Effector memory CD8-positive, alpha-beta T cell (primary cell): ENCODE measurements around the gene DZIP1L.
"Not testable (repeated sequence)": the region's sequence is repeated elsewhere in the genome, so short reads cannot be mapped to it uniquely, and the experiment has no call there.

Experiments
- ATAC-seq: fragments of 150-1000 bp; cut with Tn5 transposase; replicated peaks from 2 replicates; pipeline ENCODE4 v1.10.0; 2021; ENCODE audit warnings: mild to moderate bottlenecking, moderate library complexity
- DNase-seq, 3 experiments: peaks; one replicate each; pipeline ENCODE4 v3.0.0; 2021
- H3K27ac Mint-ChIP-seq, 2 donors: one replicate each; pipeline ENCODE4 v1.8.0; 2022; ENCODE audit warnings: mild to moderate bottlenecking in 2 of 2, mixed read lengths in 2 of 2, moderate library complexity in 2 of 2
- H3K27me3 Mint-ChIP-seq, 2 donors: one replicate each; pipeline ENCODE4 v1.8.0; 2022; ENCODE audit warnings: mixed read lengths in 2 of 2
- H3K36me3 Mint-ChIP-seq: one replicate; pipeline ENCODE4 v1.8.0; 2022; ENCODE audit warnings: mild to moderate bottlenecking, moderate library complexity, mixed read lengths; ENCODE audit not compliant: insufficient read depth
- H3K4me1 Mint-ChIP-seq, 2 donors: one replicate each; pipeline ENCODE4 v1.8.0; 2022; ENCODE audit warnings: low read depth in 2 of 2, mixed read lengths in 2 of 2
- H3K4me3 Mint-ChIP-seq, 2 donors: one replicate each; pipeline ENCODE4 v1.8.0; 2022; ENCODE audit warnings: mild to moderate bottlenecking in 2 of 2, mixed read lengths in 2 of 2, moderate library complexity in 2 of 2
- H3K9me3 Mint-ChIP-seq, 2 donors: one replicate each; pipeline ENCODE4 v1.8.0; 2022; ENCODE audit warnings: mixed read lengths in 2 of 2

Gene DZIP1L

DNA sequence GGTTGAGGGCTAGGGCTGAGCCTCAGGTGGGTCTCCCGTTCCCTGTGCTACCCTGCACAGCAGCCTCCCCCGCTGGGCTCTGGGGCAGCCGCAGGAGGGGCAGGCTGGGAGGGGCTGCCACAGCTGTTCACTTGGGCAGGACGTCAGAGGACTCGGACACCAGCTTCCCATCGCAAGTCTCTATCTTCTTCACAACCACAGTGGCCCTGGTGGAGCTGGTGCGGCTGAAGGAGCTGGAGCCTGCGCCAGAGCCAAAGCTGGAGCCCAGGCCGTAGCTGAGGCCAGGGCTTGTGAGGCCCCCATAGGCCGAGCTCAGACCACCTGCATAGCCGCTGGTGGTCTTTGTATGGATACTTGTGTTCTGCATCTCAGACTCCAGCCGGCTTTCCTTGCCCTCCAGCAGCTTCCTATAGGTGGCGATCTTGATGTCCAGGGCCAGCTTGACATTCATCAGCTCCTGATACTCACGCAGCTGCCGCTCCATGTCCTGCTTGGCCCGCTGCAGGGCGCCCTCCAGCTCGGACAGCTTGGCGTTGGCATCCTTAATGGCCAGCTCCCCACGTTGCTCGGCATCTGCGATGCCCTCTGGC is 14.0 kb downstream of the DZIP1L start:
- H3K4me3 Mint-ChIP-seq, H3K4me1 Mint-ChIP-seq, ATAC-seq, H3K27ac Mint-ChIP-seq, H3K9me3 Mint-ChIP-seq, H3K36me3 Mint-ChIP-seq, DNase-seq: not testable (repeated sequence)
- peaks cover 7 to 16% of the 10 kb centered on the region in 2 donors for H3K27me3 Mint-ChIP-seq

DNA sequence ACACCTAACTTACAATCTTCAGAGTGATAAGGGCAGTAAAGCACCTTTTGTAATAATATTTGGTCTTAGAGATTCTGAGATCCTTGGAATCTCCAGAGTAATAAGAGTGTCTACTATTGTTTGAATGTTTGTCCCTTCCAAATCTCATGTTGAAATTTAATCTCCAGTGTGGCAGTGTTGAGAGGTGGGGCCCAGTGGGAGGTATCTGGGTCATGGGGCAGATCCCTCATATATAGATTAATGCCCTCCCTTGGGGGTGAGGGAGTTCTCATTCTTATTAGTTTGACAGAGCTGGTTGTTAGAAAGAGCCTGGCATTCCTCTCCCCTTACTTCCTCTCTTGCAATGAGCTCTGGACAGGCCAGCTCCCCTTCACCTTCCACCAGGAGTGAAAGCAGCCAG is 16.0 kb downstream of the DZIP1L start:
- H3K36me3 Mint-ChIP-seq, result no peaks in the 10 kb centered on the region
- H3K27me3 Mint-ChIP-seq, result peaks cover 13 to 24% of the 10 kb centered on the region in 2 donors
- no peak overlapping the region for H3K4me3 Mint-ChIP-seq
- ATAC-seq, result no peak
- no peak for DNase-seq
- H3K27ac Mint-ChIP-seq, result no peak overlapping the region
- no peaks in the 10 kb centered on the region for H3K4me1 Mint-ChIP-seq
- H3K9me3 Mint-ChIP-seq, result no peaks in the 10 kb centered on the region

DNA sequence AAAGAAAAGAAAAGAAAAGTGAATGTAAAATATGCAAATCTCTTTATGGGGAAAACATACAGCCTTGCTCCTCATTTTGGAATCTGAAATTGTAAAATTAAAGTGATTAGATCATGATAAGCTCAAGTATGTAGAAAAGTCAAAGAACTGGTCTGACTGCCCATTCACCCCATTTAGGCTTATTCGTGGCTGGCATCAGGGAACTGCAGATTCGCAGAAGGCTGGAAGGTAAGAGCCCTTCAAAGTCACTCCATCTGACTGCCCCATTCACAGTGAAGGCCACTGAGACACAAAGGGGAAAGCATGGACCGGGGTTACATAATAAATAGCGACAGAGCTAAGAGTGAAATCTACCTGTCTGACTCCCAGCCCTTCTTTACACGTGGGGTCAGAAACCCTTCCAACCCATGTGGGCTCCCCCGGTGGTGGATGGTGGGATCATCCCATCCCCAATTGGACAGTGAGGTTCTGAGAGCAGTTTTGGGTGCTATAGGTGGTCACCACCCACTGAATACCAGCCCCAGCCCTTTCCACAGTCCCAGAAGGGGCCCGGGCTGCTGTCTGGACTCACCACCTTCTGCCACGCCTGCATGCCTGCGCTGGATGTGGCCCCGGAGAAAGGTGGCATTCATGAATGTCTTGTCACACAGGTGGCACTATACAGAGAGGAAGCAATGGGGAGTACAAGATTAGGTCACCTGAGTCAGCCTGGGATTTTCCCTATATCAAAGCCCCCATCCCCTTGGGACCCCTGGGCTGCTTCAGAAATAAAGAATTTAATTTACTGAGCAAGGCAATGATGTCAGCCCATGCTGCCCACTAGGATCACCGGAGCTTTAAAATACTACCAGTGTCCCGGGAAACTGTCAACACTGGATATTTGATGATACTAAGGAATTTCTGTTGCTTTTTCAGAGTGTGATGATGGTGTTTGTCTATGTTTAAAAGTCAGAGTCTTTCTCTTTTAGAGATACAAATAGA is 17.9 kb downstream of the DZIP1L start:
- H3K27me3 Mint-ChIP-seq, result peaks cover 13 to 15% of the 10 kb centered on the region in 2 donors
- no peak for DNase-seq
- no peaks in the 10 kb centered on the region for H3K36me3 Mint-ChIP-seq
- H3K27ac Mint-ChIP-seq, result no peak overlapping the region
- H3K9me3 Mint-ChIP-seq, result no peaks in the 10 kb centered on the region
- no peaks in the 10 kb centered on the region for H3K4me1 Mint-ChIP-seq
- no peak overlapping the region for H3K4me3 Mint-ChIP-seq
- no peak for ATAC-seq

DNA sequence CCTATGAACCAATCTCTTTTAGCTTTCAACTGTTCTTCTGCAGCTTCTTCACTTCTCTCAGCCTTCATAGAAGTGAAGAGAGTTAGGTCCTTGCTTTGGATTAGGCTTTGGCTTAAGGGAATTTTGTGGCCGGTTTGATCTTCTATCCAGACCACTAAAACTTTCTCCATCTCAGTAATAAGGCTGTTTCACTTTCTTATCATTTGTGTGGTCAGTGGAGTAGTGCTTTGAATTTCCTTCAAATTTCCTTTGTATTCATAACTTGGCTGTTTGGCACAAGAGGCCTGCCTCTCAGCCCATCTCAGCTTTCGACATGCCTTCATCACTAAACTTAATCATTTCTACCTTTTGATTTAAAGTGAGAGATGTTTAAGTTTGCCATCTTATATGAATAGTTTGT is 21.7 kb downstream of the DZIP1L start:
- no peak for ATAC-seq
- H3K27me3 Mint-ChIP-seq, result peaks cover 13 to 28% of the 10 kb centered on the region in 2 donors

DNA sequence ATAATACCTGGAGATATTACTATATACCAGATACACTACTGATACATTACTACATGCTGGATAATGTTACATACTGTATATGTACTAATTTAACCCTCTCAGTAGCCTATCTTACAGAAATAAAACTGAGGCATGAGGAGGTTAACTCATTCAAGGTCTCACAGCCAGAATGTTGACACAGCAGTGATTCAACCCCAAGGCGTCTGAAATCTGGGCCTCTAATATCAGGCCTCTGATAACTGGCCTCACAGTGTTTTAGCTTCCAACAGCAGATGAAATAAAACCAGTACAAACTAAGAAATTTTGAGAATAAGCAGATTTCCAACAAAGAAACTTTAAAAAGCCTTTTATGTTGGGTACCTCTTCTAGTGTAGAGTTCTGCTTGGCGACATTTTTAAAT is 23.4 kb downstream of the DZIP1L start:
- Mint-ChIP-seq H3K27ac (no peak overlapping the region), H3K36me3 (no peaks in the 10 kb centered on the region), H3K4me3 (no peak overlapping the region), H3K9me3 (no peaks in the 10 kb centered on the region), H3K4me1 (no peaks in the 10 kb centered on the region), H3K27me3 (peaks cover 13 to 37% of the 10 kb centered on the region in 2 donors)
- DNase-seq, result no peak
- no peak for ATAC-seq

More for the DNA sequence above, 21.7 kb downstream of the DZIP1L start:
- Mint-ChIP-seq H3K9me3 (no peaks in the 10 kb centered on the region), H3K4me3 (no peak overlapping the region), H3K36me3 (no peaks in the 10 kb centered on the region), H3K27ac (no peak overlapping the region), H3K4me1 (no peaks in the 10 kb centered on the region)
- no peak for DNase-seq

DNA sequence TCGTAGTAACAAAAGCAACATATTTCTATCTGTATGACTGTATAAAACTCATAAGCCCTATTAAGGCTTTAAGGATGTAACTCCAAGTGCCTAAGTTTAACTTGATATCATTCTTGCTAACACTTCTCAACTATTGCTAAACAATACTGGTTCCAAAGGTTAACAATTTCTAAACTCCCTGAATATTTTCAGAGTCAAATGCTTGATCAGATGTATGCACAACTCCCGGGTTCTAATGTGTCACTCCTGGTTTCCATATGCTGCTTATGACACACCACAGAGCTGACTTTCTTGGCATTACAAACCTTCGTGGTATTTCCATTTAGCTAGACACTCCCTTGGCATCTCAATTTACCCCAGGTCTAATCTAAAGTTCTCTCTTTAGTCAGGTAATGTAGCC is 26.3 kb downstream of the DZIP1L start:
- H3K27ac Mint-ChIP-seq, result no peak overlapping the region
- peaks cover 7 to 35% of the 10 kb centered on the region in 2 donors for H3K27me3 Mint-ChIP-seq
- ATAC-seq, result no peak
- no peak overlapping the region for H3K4me3 Mint-ChIP-seq
- H3K4me1 Mint-ChIP-seq, result no peaks in the 10 kb centered on the region
- H3K36me3 Mint-ChIP-seq, result no peaks in the 10 kb centered on the region
- DNase-seq, result no peak
- H3K9me3 Mint-ChIP-seq, result no peaks in the 10 kb centered on the region

DNA sequence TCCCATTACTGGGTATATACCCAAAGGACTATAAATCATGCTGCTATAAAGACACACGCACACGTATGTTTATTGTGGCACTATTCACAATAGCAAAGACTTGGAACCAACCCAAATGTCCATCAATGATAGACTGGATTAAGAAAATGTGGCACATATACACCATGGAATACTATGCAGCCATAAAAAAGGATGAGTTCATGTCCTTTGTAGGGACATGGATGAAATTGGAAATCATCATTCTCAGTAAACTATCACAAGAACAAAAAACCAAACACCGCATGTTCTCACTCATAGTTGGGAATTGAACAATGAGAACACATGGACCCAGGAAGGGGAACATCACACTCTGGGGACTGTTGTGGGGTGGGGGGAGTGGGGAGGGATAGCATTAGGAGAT is 29.7 kb downstream of the DZIP1L start:
- peaks cover 8 to 10% of the 10 kb centered on the region in 2 donors for H3K4me1 Mint-ChIP-seq
- not testable (repeated sequence) for H3K36me3 Mint-ChIP-seq, H3K4me3 Mint-ChIP-seq, H3K27ac Mint-ChIP-seq, H3K9me3 Mint-ChIP-seq, DNase-seq, ATAC-seq
- peaks cover 12 to 55% of the 10 kb centered on the region in 2 donors for H3K27me3 Mint-ChIP-seq

DNA sequence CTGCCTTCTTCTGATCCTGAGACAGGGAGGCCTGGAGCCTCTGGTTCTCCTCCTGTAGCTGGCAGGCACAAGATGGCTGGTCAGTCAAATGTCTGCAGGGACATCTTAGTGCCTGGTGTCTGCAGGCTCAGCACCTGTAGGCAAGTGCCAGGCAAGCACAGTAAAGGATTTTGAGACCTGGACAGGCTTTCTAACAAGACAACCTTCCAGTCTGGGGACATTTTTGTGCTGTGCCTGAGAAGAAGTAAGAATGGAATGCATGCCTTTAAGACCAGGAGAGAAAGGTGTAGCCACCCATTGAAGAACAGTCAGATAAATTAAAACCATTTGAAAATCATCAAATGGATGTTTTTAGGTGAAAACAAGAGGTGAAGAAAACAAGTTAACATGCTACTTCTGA is 31.2 kb downstream of the DZIP1L start:
- no peaks in the 10 kb centered on the region for H3K36me3 Mint-ChIP-seq
- DNase-seq, result no peak
- H3K4me3 Mint-ChIP-seq, result no peak overlapping the region
- no peak overlapping the region for H3K27ac Mint-ChIP-seq
- H3K4me1 Mint-ChIP-seq, result peaks cover 8 to 10% of the 10 kb centered on the region in 2 donors
- H3K9me3 Mint-ChIP-seq, result no peaks in the 10 kb centered on the region
- no peak for ATAC-seq
- peaks cover 5 to 61% of the 10 kb centered on the region in 2 donors for H3K27me3 Mint-ChIP-seq

DNA sequence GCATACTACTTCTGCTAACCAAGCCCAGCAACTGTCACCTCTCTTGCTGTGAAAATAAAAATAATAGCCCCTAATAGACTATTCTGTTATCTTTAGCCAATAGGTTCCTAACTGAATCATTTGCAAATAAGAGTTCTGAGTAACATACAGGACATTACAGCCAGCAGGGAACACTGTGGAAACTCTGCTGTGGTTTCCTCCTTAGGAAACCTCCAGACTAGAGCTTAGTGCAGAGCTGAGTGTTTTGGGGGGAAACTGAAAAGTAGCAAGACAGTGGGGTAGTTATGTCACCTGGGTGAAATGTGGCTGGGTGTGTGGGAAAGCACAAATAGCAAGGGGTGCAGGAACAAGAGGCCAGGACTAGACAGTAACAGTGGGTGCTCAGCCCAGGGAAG is 32.4 kb downstream of the DZIP1L start:
- no peaks in the 10 kb centered on the region for H3K36me3 Mint-ChIP-seq
- peak overlapping the region in 1 of 2 donors; percentile 48 for H3K27ac Mint-ChIP-seq

DNA sequence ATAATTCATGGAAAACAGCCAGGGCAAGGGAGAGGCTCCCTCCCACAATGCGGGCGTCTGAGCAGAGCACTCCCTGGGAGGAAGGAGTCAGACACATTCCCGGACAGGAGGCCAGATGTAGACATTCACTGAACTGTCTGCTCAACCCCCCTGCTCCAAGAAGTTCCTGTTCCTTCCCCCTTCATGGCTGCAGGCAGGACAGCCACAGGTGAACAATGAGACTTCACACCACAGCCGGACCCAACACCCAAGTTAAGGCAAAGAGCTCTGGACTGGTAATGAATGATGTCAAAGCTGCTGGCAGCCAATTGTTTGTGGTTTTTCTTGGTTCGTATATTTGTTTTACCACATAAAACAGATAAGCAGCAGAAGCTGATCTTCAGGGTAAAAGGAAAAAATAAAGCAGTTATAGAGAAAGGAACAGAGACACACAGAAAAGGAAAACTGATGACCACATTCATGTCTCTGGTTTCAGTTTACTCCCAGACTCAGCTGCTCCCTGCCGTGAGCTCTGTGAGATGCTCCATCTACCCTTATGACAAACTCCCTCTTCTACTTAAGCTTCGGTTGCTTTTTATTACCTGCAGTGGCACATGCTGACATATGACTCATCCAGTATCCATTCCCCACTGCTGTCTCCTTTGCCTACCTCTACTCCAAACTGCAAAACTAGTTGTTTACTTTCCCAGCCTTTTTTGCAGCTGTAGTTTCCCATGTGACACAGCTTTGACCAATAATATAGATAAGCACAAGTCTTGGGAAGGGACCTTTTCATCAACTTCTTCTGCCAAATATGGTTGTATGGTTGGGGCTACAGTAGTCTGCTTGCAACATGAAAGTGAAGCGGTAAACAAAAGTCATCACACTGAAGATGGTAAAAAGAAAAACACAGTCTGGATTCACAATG is 33.1 kb downstream of the DZIP1L start:
- peaks cover 8 to 10% of the 10 kb centered on the region in 2 donors for H3K4me1 Mint-ChIP-seq
- H3K4me3 Mint-ChIP-seq, result peak overlapping the region in 1 of 2 donors; percentile 47
- no peaks in the 10 kb centered on the region for H3K9me3 Mint-ChIP-seq
- peaks cover 5 to 57% of the 10 kb centered on the region in 2 donors for H3K27me3 Mint-ChIP-seq
- H3K27ac Mint-ChIP-seq, result peak overlapping the region in 1 of 2 donors; percentile 48
- H3K36me3 Mint-ChIP-seq, result no peaks in the 10 kb centered on the region
- ATAC-seq (peak; percentile 19), DNase-seq (no peak)

More for the DNA sequence above, 32.4 kb downstream of the DZIP1L start:
- no peaks in the 10 kb centered on the region for H3K9me3 Mint-ChIP-seq
- DNase-seq (no peak), ATAC-seq (no peak)
- H3K4me3 Mint-ChIP-seq, result no peak overlapping the region
- peaks cover 5 to 51% of the 10 kb centered on the region in 2 donors for H3K27me3 Mint-ChIP-seq
- H3K4me1 Mint-ChIP-seq, result peaks cover 8 to 10% of the 10 kb centered on the region in 2 donors

DNA sequence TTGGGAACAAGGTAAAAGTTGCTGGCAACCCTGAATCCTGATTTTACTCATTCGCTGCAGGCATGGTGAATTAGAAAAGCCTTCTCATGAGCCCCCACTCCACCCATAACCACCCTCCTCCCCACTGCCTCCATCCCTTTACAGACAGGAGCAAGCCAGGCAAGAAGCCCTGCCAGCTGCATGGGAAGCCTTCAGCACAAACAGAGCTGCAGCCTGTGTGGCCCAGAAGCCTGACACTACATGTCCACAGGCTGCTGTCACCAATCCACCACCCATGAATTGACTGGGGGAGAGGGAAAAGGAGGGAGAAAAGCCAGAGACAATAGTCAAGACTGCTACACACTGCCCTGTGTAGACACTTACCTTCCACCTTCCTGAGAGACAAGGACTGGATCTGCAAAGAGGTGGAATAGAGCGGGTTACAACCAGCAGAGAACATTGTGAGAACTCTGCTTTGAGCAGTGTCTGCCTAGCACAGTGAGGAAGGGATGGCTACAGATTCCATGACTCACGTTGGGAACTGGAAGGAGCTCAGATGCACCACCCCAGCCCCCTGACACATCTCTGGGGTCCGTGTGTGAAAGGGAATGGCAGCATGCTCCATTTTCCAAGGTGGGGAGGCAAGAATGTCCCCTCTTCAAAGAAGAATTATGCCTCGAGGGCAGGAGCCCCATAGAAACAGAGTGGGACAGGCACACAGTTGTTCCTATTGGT is 33.9 kb downstream of the DZIP1L start:
- peaks cover 5 to 57% of the 10 kb centered on the region in 2 donors for H3K27me3 Mint-ChIP-seq
- ATAC-seq (no peak), DNase-seq (no peak)
- H3K9me3 Mint-ChIP-seq, result no peaks in the 10 kb centered on the region
- H3K4me1 Mint-ChIP-seq, result peaks cover 8 to 10% of the 10 kb centered on the region in 2 donors
- H3K36me3 Mint-ChIP-seq, result no peaks in the 10 kb centered on the region
- no peak overlapping the region for H3K4me3 Mint-ChIP-seq
- no peak overlapping the region for H3K27ac Mint-ChIP-seq

DNA sequence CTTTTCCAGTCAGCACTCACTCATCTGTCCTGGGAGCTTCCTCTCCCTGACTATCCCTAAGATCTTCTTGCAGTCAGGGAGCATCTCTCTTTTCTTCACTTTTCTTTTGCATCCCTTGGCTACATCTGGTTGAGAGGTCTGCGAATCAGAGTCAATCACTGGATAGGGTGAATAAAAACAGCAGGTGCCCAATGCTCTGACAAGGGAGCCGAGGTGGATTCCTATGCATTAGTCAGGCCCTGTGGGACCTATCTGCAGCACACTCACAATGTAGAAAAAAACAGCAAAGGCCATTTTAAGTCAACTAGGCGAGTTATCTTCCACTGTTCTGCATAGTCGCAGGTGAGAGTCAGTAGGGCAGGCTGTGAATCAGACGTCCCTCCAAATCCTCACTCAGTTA is 35.5 kb downstream of the DZIP1L start:
- no peaks in the 10 kb centered on the region for H3K9me3 Mint-ChIP-seq
- H3K4me3 Mint-ChIP-seq, result no peak overlapping the region
- H3K27ac Mint-ChIP-seq, result no peak overlapping the region
- peaks cover 11 to 71% of the 10 kb centered on the region in 2 donors for H3K27me3 Mint-ChIP-seq
- ATAC-seq, result no peak
- peaks cover 8 to 10% of the 10 kb centered on the region in 2 donors for H3K4me1 Mint-ChIP-seq
- DNase-seq, result no peak
- no peaks in the 10 kb centered on the region for H3K36me3 Mint-ChIP-seq
